HG02798 (cell line): ENCODE measurements around the gene ICAM2.

ENCODE experiments used
- ATAC-seq: cut with Tn5 transposase; IDR thresholded peaks from one replicate; pipeline ENCODE4 v1.9.1; 2021; ENCODE audit warnings: mild to moderate bottlenecking; ENCODE audit not compliant: unreplicated experiment, poor library complexity

Gene ICAM2

DNA sequence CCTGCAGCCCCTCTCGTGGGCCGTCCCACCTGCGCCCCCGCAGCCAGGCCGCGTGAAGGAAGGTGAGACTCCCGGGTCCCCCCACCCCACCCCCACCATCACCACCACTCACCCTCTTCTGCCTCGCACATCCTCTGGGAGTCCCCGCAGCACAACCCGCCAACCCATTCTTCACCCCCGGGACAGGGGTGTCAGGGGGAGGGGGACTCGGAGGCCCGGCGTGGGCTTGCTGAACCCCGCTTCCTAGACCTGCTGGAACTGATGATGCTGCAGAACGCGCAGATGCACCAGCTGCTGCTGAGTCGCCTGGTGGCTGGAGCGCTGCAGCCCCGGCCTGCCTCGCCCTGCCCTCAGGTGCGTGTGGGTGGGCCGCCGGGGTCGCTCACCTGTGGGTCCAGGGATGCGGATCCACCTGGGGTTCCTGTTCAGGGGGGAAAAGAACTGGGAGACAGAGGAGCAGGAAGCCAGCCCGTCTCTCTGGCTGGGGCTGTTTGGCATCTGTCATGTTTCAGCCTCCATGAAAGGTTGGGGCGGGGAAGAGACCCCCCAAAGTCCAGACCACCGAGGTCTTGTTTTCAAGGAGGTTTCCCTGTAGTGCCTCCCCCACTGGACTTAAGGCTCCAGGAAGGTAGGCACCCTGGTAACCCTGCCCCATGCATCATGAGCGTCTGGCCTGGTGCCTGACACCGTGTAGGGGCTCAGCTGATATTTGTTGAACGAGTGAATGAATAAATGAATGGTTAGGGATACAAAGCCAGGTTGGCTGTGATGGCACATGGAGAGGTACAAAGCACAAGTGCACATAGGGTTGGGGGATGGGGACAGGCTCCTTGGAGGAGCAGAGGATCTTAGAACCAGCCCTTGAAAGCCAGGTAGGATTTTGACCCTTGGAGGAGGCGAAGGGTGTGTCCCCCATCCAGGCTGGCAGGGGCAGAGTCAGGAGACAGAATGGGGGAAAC lies 21.4 kb downstream of the ICAM2 start:
- no peak for ATAC-seq

DNA sequence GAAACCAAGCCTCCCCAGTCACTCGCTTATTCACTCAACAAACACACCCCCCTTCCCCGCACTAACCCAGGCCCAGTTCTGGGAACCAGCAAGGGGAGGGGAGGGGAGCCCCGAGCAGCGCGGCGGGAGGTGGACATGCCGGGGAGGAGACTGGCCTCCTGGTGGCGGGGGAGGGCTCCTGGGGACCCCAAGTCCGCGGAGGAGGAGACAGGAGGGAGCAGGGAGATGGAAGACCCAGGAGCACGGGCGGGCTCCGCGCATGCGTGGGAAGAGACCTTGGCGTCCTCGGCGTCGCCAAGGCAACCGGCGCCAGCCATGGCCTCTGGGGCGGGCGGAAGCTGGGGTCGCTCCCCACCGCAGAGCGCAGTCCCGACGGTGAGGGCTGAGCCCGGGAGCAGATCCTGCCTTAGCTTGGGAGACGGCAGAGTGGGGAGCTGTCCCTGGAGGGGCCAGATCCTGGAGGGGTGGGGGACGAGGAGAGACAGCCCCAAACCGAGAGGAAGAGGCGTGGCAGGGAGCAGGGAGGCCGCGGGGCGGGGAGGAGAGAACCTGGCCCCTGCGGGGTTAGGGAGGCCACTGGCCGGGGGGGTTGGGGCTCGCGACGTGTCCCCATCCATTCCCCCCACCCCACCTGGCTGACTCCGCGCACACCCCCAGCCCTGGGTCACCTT lies 22.2 kb downstream of the ICAM2 start, which contains the start of gene PRR29:
TSS of gene PRR29 (plus strand) at position 302 of the 671 bp plus-strand sequence. CDS start at position 316, 14 bp downstream.
- peak; percentile 65 for ATAC-seq

DNA sequence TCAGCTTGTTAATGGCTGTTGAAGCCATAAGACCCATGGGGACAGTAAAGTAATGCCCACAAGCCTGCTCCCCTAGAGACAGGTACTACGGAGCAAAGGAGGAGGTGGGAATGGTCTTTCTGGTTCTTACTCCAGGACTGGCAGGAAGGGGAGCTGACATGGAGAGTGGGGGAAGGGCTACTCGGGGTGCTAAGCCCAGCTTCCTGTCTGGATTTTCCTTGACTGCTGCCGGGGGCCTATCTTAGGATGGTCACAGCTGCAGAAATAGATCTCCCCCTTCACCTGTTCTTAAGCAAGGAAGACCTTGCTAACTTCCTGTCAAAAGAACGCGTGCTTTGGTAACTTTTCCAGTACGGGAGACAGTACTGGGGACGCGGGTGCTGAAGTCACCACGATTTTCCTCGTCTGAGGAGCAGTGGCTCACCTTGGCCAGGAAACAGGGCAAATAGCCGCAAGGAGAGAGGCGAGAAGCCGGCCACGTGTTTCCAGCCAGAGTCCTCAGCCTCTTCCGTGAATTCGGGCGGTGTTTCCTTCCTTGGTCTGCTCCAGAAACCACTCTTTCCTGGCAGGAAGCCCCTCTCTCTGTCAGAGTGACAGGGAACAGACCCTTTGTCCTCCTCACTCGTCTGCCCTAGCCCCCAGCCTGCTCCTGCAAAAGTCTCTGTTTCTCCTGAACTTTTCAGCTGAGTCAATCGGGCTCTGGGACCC lies 22.9 kb downstream of the ICAM2 start:
- no peak for ATAC-seq

DNA sequence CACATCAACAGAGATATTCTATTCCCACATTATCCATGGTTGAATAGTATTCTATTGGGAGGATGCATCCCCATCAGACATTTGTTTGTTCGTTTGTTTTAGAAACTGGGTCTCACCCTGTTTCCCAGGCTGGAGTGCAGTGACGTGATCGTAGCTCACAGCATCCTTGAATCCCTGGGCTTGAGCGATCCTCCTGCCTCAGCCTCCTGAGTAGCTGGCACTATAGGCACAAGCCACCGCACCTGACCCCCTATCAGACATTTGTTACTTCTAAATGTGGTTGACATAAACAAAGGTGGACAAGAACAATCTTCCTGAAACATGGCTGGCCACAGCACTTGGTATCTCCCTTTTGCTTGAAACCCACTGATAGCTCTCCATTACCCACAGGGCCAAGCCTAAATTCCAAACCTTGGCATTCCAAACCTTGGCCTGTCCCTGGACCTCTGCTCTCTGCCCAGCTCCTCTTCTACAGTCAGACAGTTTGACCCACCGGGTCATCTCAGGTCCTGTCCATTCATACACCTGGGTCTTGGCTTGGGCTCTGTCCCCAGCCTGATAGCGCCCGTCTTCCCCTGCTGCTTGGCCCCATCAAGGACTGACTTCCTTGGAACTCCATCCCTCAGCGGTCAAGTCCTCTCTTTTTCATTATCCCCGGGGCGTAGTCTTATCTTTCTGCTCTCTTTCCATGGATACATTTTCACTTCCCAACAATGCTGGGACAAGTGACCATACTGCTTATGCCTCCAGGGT lies 23.8 kb downstream of the ICAM2 start:
- no peak for ATAC-seq

DNA sequence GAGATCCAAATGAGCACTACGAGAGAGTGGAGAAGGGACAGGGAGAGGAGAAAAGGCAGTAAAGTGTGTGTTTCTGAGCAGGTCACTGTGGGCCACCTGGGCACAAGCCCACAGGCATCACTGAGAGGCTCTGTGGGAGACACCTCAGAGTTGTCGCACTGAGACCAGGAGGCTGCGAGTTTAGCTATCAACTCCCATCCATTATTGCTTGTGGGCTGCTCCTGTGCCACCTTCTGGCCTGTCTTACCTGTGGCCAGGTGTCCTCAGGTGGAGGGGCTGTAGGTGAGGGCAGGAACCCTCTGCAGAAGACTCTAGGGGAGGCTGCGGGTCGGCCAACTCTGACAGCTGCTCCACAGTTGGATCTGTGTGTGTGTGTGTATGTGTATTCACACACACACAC lies 24.8 kb downstream of the ICAM2 start:
- ATAC-seq, result no peak

DNA sequence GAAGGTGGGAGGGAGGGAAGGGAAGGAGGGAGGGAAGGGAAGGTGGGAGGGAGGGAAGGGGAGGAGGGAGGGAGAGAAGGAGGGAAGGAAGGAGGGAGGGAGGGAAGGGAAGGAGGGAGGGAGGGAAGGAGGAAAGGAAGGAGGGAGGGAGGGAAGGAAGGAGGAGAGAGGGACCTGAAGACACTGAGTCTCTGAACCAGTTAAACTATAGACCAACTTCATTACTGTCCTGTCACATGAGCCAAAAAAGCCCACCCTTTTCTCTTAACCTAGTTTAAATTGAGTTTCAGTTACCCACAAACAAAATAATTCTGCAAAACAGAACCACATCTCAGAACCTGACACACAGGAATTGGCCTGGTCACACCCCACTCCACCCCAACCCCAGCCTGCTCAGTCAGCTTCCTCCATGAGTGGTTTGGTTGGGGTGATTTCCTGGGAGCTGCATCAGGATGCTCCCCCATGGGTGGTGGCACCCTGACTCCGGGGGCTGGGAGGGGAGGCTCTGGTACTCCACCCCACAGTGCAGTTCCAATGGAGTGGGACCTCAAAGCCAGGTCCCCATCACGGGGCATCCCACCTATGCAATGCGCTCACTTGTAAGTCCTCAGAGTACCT lies 27.0 kb downstream of the ICAM2 start:
- ATAC-seq, result no peak

DNA sequence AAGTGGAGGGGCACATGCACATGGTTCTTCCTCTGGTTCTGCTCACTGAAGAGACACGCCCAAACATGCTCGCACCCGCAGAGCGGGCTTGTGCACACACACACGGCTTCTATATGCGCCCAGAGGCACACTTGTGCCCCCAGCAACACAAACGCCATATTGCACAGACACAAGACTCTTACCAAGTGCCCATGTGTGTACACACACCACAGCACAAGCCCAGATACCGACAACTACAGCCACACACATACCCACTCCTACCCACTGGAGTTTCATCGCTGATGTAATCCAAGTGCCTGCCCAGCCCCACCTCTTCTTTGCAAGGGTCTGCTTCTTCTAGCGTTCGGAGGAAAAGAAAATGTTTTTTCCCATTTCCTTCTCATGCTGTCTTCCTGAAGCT lies 28.8 kb downstream of the ICAM2 start:
- ATAC-seq, result no peak

DNA sequence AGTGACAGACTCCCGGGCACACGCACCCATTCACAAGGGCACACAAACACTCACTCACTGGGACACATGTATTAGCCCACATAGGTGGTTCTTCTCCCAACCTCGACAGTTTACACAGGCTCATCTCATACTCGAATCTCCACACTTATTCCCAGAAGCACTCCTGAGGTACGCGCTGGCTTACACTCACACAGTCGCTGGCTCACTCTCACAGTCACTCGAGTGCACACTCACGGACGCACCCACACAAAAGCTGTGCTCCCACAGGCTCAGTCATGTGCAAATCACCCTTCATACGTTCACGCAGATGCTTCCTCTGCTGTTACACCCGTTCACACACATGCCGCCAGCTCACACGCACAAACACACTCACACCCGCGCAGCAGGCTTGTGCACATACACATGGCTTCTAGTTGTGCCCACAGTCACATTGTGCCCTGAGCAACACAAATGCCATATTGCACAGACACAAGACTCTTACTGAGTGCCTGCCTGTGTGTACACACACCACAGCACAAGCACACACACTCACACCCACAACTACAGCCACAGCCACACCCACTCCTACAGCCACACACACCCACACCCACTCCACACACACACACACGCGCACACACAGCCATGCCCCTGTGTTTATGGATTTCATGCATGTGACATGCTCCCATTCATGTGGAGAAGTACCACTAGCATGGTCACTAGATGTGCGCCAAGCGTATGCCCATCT lies 30.6 kb downstream of the ICAM2 start:
- ATAC-seq, result no peak

DNA sequence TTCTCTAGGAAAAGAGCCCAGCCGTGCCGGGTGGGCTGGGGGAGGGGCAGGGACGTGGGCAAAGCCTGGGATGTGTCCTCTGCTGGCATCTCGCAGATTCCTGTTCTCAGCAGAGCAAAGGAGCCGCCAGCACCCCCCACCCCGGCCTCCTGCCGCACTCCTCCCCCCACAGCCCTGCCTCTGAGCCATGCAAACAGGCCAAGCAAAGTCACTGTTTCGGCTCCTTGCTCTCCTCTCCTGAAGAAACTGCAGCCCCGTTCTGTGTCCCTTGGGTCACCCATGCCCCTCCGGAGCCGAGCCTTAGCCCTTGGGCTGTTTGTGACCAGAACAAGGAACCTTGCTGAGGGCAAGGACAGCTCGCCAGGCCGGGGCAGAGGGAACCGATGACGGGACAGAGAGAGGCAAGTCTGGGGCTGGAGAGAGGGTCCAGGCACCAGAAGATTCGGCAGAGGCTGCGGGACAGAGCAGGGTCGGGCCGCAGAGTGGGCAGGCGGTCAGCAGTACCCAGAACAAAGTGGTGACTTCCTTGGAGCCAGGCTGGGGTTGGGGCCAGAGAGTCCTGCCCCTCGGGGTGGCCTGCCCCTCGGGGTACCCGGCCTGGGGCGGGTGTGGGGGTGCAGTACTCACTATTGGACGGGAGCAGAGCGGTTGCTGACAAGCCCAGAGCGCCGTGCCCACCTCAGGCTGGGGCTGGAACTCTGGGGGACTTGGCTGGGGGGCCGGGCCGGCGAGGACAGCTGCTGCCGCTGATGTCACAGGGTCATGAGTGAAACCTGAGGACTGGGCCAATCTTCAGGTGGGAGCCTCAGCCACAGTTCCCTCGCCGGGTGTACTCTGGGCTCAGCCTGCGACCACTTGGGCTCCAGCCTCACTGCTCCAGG lies 31.5 kb downstream of the ICAM2 start:
- ATAC-seq, result no peak

DNA sequence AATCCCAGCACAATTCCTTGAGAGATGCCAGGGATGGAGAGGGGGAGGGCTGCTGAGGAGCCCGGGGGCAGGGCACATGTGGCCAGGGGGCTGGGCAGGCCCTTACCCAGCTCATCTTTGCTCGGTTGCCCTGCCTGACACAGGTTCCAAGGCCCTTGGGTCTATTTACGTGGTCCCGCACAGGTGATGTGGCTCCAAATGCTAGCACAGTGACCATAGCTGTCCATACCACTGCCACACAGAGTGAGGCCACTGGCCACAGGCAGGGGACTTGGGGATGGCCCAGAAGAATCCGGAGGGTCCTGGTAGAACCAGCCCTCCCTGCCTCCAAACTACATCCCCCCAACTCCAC lies 32.3 kb downstream of the ICAM2 start:
- ATAC-seq, result no peak

DNA sequence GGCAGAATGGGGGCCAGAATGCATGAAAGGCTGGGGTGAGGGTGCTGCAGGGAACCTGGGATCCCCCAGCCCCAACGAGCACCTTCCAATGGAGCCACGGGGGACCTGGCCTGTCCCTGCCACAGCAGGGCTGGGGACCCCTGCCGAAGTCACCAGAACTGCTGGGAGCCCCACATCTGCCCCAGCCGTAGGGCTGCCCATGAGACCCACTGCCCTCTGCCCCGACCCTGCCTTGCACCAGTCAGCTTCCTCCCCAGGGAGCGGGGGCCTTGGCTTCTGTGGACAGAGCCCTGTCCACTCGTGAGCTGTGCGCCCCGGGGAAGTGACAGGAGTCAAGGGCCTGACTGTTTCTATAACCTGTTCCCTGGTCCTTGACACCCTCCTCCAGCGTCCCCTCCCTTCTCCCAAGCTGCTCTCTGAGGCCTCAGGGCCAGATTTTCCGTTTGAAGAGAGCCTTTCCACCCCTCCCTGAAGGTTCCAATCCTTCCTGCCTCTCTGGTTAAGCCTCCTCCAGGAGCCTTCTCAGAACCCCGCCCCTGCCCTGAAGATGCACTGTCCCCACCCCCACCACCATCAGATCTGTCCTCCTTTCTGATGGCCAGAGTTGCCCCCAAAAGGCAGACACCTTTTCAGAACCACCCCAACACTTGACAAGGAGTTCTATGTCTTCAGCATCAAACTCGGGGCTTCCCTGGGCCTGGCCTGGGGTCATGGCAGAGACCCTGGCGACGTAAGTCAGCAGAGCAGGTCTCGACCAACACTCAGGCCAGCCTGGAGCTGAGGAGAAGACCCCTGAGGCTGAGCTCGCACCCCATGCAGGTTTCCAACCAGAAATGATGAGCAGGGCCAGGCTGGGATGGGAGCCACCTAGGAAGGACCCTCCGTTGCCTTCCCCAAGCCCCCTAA lies 33.0 kb downstream of the ICAM2 start:
- ATAC-seq, result no peak

DNA sequence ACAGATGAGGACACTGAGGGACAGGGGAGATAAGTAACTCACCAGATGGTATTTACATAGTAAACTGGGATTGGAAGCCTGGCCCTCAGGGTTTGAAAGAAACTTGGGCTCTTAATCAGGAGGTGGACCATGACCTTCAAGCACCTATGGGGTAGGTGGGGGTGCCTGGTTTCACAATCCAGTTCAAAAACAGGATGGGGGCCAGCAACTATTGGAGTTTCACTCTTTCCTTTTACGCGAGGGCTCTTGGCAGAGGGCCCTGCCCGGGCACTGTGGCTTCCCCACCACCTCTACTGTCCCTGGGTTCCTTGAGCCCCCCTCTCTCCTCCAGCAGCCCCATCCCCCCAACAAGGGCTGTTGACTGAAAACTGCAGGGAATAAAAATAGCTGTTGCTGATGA lies 33.6 kb downstream of the ICAM2 start:
- ATAC-seq, result no peak

DNA sequence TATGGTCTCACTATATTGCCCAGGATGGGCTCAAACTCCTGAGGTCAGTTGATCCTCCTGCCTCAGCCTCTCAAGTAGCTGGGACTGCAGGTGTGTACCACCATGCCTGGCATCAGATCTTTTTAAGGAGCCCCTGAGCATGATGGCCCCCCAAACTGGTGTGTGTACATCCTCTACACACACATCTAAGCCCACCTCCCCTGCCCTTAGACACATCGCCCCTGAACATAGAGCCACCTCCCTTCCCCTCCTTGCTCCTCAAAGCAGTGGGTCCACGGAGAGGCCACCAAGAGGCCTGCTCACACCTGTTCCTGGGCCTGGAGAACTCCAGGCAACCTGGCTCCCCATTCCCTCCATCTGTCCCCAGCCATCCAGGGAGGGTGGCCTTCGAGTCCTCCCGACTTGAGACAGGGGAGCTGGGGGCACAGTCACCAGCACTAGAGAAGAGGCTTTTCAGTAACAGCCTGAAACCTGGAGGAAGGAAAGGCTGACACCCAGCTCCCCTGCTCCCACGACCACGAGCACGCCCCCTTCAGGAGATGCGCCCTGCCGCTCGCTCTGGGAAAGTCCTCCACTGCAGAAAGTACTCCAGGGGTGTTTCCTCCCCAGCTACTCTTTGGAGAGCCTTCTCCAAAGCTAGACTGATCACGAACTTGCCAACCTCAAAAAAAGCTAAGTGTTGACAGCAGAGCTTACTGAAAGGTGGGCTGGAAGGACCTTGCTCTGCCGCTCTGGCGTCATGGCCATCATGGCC lies 34.9 kb downstream of the ICAM2 start:
- no peak for ATAC-seq

DNA sequence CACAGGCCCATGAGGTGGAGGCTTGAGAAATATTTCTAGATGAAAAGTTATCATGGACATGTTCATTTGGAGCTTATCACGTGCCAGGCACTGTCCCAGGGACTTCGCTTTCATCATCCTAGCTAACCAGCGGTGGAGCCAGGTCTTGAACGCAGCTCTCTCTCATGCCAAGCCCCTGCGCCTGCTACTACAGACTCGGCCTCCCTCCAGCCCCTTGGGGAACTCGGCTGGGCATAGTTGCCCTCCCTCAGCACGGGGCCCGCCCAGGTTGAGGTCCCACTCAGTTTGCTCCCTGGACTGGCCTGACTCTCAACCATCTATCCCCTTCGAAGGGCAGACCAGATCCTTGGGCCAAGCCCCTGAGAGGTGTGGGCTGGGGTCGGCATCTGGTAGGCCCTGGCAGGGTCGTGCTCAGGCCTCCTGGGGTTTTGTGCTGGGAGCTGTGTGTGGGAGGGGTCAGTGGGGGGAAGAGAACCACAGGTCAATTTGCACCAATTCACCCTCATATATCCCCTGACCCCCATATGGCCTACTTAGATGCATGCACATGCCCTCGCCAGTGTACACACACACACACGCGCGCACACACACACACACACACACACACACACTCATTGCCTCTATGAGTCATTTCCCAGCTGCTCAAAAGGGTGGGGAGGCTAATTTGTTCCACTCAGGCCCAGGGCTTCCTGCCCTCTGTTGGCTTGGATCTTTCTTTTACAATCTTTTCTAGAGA lies 35.6 kb downstream of the ICAM2 start:
- no peak for ATAC-seq

DNA sequence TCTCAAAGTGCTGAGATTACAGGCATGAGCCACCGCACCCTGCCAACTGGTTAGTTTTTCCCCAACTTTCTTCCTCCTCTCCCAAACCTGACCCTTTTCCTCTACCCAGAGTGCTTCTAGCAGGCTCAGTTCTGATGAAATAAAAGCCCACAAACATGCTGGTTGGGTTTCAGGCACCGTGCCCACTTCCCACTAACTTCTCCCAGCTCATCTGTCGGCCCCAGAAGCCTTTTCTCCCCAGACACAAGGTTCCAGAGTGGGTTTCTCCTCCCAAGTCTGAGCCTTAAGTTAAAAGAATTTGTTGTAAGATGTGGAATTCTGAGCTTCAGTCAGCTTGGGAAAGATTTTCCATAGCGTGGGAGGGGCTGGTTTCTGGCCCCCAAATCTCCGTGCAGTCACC lies 36.2 kb downstream of the ICAM2 start:
- no peak for ATAC-seq

DNA sequence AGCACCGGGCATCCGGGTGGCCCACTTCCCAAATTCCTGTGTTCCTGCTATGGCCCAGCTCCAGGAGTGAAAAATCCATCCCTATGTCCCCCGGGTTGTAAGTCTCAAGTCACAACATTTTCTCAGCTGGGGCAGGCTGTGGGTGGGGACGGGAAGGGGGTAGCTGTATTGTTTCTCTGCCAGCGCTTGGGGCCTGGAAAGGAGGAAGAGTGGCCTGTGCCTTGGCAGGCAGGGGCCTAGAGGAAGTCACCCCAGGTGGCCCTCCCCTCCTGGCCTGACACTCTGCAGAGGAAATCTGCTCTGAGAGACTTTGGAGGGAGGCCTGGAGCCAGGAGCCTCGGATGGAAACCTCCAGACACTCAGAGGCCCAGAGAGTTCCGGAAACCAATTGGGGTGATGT lies 37.1 kb downstream of the ICAM2 start:
- no peak for ATAC-seq
